HCT116 (cell line): ENCODE data around the gene IPO13. TPM values are rescaled to one million over a fixed set of nuclear protein-coding genes. Genes with fewer than 3 reads are reported as not detected.

Experiments
- ATAC-seq: fragments of 200-7000 bp; cut with Tn5 transposase; 2 replicates; pipeline ENCODE4 v1.9.1; 2020; ENCODE audit warnings: mild to moderate bottlenecking, moderate library complexity
- BruUV-seq: library from RNA; stranded (reverse); fragments of 400-500 nt; replicated peaks from 2 replicates; lab custom pipeline; 2021; lab: Mats Ljungman, UMichigan
- CTCF ChIA-PET: fragments of 300-600 bp; sonication (Branson Sonifier 250); formaldehyde crosslinking; loops from one replicate; lab custom pipeline; 2021; ENCODE audit warnings: antibody characterized with exemption; lab: Charles Lee
- POLR2A ChIA-PET: fragments of 300-600, 350-600 bp; sonication (Branson Sonifier 250); formaldehyde crosslinking; loops from one replicate; lab custom pipeline; 2021; ENCODE audit warnings: antibody characterized with exemption; lab: Charles Lee
- RAD21 ChIA-PET, 2 experiments: fragments of 300-600 bp; sonication (Branson Sonifier 250); formaldehyde crosslinking; loops; one replicate each; lab custom pipeline; 2023; ENCODE audit warnings: low total read pairs in 2 of 2; ENCODE audit not compliant: uncharacterized antibody in 2 of 2, unreplicated experiment in 2 of 2, low non-redundant PET in 1 of 2; lab: Charles Lee
- DNase-seq: peaks from one replicate; pipeline ENCODE4 v3.0.0-alpha.2; 2010; ENCODE audit warnings: low read depth, low spot score
- H2AFZ ChIP-seq: fragments of 200-600 bp; shearing (Covaris generic), sonication (generic); 2 replicates; pipeline ENCODE4 v1.6.1; 2017; ENCODE audit warnings: low read depth, mixed run types, mixed read lengths, antibody characterized with exemption, low read length; ENCODE audit not compliant: poor library complexity, severe bottlenecking
- H3K27ac ChIP-seq: 2 replicates; pipeline ENCODE4 v1.5.1; 2012; ENCODE audit warnings: low read depth, low read length
- H3K27me3 ChIP-seq: fragments of 200-600 bp; sonication (generic); 2 replicates; pipeline ENCODE4 v1.6.1; 2016; ENCODE audit warnings: mixed run types, low read length, mixed read lengths; ENCODE audit not compliant: insufficient read depth
- H3K36me3 ChIP-seq, 2 experiments: fragments of 200-500 bp in 1 of 2; fragments of 200-600 bp in 1 of 2; sonication (Bioruptor generic) in 1 of 2; sonication (generic) in 1 of 2; 2 replicates each; pipeline versions ENCODE4 v1.5.1 to v1.6.1; 2014 to 2016; ENCODE audit warnings: low read length in 2 of 2, inconsistent platforms in 1 of 2, mixed read lengths in 1 of 2, mixed run types in 1 of 2; ENCODE audit not compliant: insufficient read depth in 2 of 2, control insufficient read depth in 1 of 2
- H3K4me1 ChIP-seq, 2 experiments: fragments of 200-600 bp in 1 of 2; sonication (generic) in 1 of 2; 2 replicates each; pipeline versions ENCODE4 v1.5.1 to v1.6.1; 2012 to 2017; ENCODE audit warnings: low read length in 2 of 2, inconsistent platforms in 1 of 2, mild to moderate bottlenecking in 1 of 2, mixed read lengths in 1 of 2, mixed run types in 1 of 2, moderate library complexity in 1 of 2; ENCODE audit not compliant: insufficient read depth in 2 of 2, control insufficient read depth in 1 of 2
- H3K4me2 ChIP-seq: fragments of 200-600 bp; sonication (generic); 2 replicates; pipeline ENCODE4 v1.6.1; 2017; ENCODE audit warnings: mixed run types, low read length, mixed read lengths
- H3K4me3 ChIP-seq, 2 experiments: fragments of 200-600 bp in 1 of 2; sonication (generic) in 1 of 2; replicated peaks in 1 of 2; 2 replicates each; pipeline ENCODE4 v1.5.1; 2011 to 2016; ENCODE audit warnings: low read length in 2 of 2, control low read depth in 1 of 2, low read depth in 1 of 2, mild to moderate bottlenecking in 1 of 2, mixed read lengths in 1 of 2, mixed run types in 1 of 2
- H3K79me2 ChIP-seq: fragments of 200-600 bp; sonication (generic); 2 replicates; pipeline ENCODE4 v1.6.1; 2017; ENCODE audit warnings: mild to moderate bottlenecking, mixed run types, low read length, moderate library complexity, mixed read lengths; ENCODE audit not compliant: insufficient read depth
- H3K9ac ChIP-seq: fragments of 200-600 bp; sonication (generic); 2 replicates; pipeline ENCODE4 v1.6.1; 2016; ENCODE audit warnings: low read length, mixed read lengths
- H3K9me2 ChIP-seq: fragments of 200-600 bp; sonication (generic), shearing (Covaris generic); 2 replicates; pipeline ENCODE4 v1.6.1; 2017; ENCODE audit warnings: mixed run types, mild to moderate bottlenecking, moderate library complexity; ENCODE audit not compliant: insufficient read depth
- H3K9me3 ChIP-seq, 2 experiments: fragments of 200-500 bp in 1 of 2; fragments of 200-600 bp in 1 of 2; sonication (Bioruptor generic) in 1 of 2; sonication (generic) in 1 of 2; 2 replicates each; pipeline ENCODE4 v1.6.1; 2014 to 2017; ENCODE audit warnings: low read length in 2 of 2, mixed read lengths in 2 of 2, inconsistent platforms in 1 of 2, low read depth in 1 of 2, mild to moderate bottlenecking in 1 of 2, mixed run types in 1 of 2, moderate library complexity in 1 of 2; ENCODE audit not compliant: control insufficient read depth in 1 of 2, insufficient read depth in 1 of 2
- H4K20me1 ChIP-seq: fragments of 200-600 bp; sonication (generic), shearing (Covaris generic); 2 replicates; pipeline ENCODE4 v1.6.1; 2017; ENCODE audit warnings: mixed run types, mild to moderate bottlenecking, moderate library complexity; ENCODE audit not compliant: insufficient read depth
- CBX3 ChIP-seq: IDR thresholded peaks from 2 replicates; pipeline ENCODE4 v1.6.1; 2012; ENCODE audit warnings: low read depth
- CEBPB ChIP-seq: IDR thresholded peaks from 2 replicates; pipeline ENCODE4 v1.6.1; 2012; ENCODE audit warnings: low read depth
- EGR1 ChIP-seq: IDR thresholded peaks from 2 replicates; pipeline ENCODE4 v1.6.1; 2012; ENCODE audit warnings: low read depth
- ELF1 ChIP-seq: IDR thresholded peaks from 2 replicates; pipeline ENCODE4 v1.6.1; 2012; ENCODE audit warnings: low read depth, borderline replicate concordance
- EZH2 ChIP-seq: fragments of 200-600 bp; sonication (generic); IDR thresholded peaks from 2 replicates; pipeline ENCODE4 v1.6.1; 2017; ENCODE audit warnings: antibody characterized with exemption, mixed run types
- EZH2phosphoT487 ChIP-seq: fragments of 200-600 bp; IDR thresholded peaks from 2 replicates; pipeline ENCODE4 v1.6.1; 2018; ENCODE audit warnings: antibody characterized with exemption, borderline replicate concordance
- FOSL1 ChIP-seq: IDR thresholded peaks from 2 replicates; pipeline ENCODE4 v1.6.1; 2012; ENCODE audit warnings: low read depth
- POLR2A ChIP-seq: IDR thresholded peaks from 2 replicates; pipeline ENCODE4 v1.7.0; 2011; ENCODE audit warnings: borderline replicate concordance; ENCODE audit not compliant: insufficient read depth, insufficient read length; ENCODE audit errors: extremely low read depth
- POLR2AphosphoS5 ChIP-seq: IDR thresholded peaks from 2 replicates; pipeline ENCODE4 v1.6.1; 2011; ENCODE audit warnings: mild to moderate bottlenecking, low read depth, low read length, moderate library complexity
- RAD21 ChIP-seq: IDR thresholded peaks from 2 replicates; pipeline ENCODE4 v1.6.1; 2012; ENCODE audit warnings: low read depth, mild to moderate bottlenecking
- SIN3A ChIP-seq: IDR thresholded peaks from 2 replicates; pipeline ENCODE4 v1.6.1; 2012; ENCODE audit warnings: low read depth
- SP1 ChIP-seq: IDR thresholded peaks from 2 replicates; pipeline ENCODE4 v1.6.1; 2012; ENCODE audit warnings: low read depth
- SRF ChIP-seq: IDR thresholded peaks from 2 replicates; pipeline ENCODE4 v1.6.1; 2012; ENCODE audit warnings: low read depth
- TCF7L2 ChIP-seq: IDR thresholded peaks from 2 replicates; pipeline ENCODE4 v1.7.0; 2011; ENCODE audit warnings: borderline replicate concordance, inconsistent platforms; ENCODE audit not compliant: insufficient read depth, insufficient read length; ENCODE audit errors: extremely low read depth
- YY1 ChIP-seq: IDR thresholded peaks from 2 replicates; pipeline ENCODE4 v1.6.1; 2011; ENCODE audit warnings: low read length, low read depth, moderate library complexity, mild to moderate bottlenecking; ENCODE audit not compliant: insufficient replicate concordance; ENCODE audit errors: extremely low read depth
- ZFX ChIP-seq: fragments of 450-650 bp; IDR thresholded peaks from 2 replicates; pipeline ENCODE4 v1.6.1; 2017
- intact Hi-C: fragments of 100-400 bp; cut with micrococcal nuclease; formaldehyde crosslinking; loops from 2 replicates; pipeline ENCODE4 v1.10.0; 2022
- total RNA-seq: library from RNA; stranded (reverse); gene quantifications from one replicate; pipeline ENCODE4 v1.2.1, GENCODE V29; 2021; ENCODE audit not compliant: unreplicated experiment
- TF ChIP-seq, protein P1 (sequence below), 3 experiments: fragments of 200-600 bp in 1 of 3; sonication (generic) in 1 of 3; IDR thresholded peaks in 2 of 3; conservative IDR thresholded peaks in 1 of 3; 2 replicates each; pipeline ENCODE4 v1.5.1; 2012 to 2017; ENCODE audit warnings: low read depth in 2 of 3, low read length in 2 of 3, antibody characterized with exemption in 1 of 3, borderline replicate concordance in 1 of 3, control low read depth in 1 of 3, mild to moderate bottlenecking in 1 of 3, mixed read lengths in 1 of 3, mixed run types in 1 of 3, moderate library complexity in 1 of 3; ENCODE audit not compliant: insufficient read depth in 1 of 3
- TF ChIP-seq, protein P2 (sequence below): IDR thresholded peaks from 2 replicates; pipeline ENCODE4 v1.6.1; 2012; ENCODE audit warnings: low read depth

IPO13 gene
- total RNA-seq, 1 experiment from 2014 or later: 18.7 TPM

DNA sequence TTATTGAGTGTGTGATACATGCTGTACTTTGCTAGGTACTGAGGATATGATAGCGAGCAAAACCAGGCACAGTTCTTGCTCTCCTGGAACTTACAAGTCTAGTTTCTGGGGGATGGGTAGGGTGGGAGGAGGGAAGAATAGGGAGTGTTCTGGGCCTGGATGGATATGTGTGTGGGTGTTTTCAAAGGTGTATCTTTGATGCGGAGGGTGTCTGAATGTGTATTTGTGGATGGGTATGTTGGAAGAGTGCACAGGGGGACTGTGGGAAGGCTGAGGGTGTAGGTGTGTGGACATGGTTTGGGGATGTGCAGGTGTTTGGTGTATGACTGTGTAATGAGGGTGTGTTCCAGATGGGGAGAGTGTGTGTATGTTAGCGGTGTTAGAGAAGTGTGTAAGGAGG is 18.6 kb downstream of the IPO13 start:
- DNase-seq (no peak), ATAC-seq (no peak)
- CTCF ChIA-PET: no interaction called here
- intact Hi-C loops: no loop called here
- BruUV-seq: no TSS peak
- H3K9ac ChIP-seq: no peak overlapping the region
- POLR2A ChIA-PET: no interaction called here
- H3K9me3 ChIP-seq: no peaks in the 10 kb centered on the region
- H3K4me2 ChIP-seq: no peak overlapping the region
- TF ChIP-seq SP1: no peak
- no peak for TF ChIP-seq ELF1
- TF ChIP-seq, protein P1, sequence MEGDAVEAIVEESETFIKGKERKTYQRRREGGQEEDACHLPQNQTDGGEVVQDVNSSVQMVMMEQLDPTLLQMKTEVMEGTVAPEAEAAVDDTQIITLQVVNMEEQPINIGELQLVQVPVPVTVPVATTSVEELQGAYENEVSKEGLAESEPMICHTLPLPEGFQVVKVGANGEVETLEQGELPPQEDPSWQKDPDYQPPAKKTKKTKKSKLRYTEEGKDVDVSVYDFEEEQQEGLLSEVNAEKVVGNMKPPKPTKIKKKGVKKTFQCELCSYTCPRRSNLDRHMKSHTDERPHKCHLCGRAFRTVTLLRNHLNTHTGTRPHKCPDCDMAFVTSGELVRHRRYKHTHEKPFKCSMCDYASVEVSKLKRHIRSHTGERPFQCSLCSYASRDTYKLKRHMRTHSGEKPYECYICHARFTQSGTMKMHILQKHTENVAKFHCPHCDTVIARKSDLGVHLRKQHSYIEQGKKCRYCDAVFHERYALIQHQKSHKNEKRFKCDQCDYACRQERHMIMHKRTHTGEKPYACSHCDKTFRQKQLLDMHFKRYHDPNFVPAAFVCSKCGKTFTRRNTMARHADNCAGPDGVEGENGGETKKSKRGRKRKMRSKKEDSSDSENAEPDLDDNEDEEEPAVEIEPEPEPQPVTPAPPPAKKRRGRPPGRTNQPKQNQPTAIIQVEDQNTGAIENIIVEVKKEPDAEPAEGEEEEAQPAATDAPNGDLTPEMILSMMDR (IDR thresholded peaks at IDR 0.05 in 2 of 3, conservative IDR thresholded peaks at IDR 0.05 in 1 of 3; ENCODE audit: borderline replicate concordance in 1 of 3, insufficient read depth in 1 of 3, low read depth in 2 of 3, low read length in 2 of 3): no peak
- TF ChIP-seq FOSL1: no peak
- no peak for TF ChIP-seq POLR2A
- no peak for TF ChIP-seq EGR1
- TF ChIP-seq CBX3: no peak
- TF ChIP-seq SRF: no peak
- TF ChIP-seq, protein P2, sequence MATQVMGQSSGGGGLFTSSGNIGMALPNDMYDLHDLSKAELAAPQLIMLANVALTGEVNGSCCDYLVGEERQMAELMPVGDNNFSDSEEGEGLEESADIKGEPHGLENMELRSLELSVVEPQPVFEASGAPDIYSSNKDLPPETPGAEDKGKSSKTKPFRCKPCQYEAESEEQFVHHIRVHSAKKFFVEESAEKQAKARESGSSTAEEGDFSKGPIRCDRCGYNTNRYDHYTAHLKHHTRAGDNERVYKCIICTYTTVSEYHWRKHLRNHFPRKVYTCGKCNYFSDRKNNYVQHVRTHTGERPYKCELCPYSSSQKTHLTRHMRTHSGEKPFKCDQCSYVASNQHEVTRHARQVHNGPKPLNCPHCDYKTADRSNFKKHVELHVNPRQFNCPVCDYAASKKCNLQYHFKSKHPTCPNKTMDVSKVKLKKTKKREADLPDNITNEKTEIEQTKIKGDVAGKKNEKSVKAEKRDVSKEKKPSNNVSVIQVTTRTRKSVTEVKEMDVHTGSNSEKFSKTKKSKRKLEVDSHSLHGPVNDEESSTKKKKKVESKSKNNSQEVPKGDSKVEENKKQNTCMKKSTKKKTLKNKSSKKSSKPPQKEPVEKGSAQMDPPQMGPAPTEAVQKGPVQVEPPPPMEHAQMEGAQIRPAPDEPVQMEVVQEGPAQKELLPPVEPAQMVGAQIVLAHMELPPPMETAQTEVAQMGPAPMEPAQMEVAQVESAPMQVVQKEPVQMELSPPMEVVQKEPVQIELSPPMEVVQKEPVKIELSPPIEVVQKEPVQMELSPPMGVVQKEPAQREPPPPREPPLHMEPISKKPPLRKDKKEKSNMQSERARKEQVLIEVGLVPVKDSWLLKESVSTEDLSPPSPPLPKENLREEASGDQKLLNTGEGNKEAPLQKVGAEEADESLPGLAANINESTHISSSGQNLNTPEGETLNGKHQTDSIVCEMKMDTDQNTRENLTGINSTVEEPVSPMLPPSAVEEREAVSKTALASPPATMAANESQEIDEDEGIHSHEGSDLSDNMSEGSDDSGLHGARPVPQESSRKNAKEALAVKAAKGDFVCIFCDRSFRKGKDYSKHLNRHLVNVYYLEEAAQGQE: no peak
- TF ChIP-seq YY1: no peak
- no peak for TF ChIP-seq RAD21
- no peak for TF ChIP-seq CEBPB
- TF ChIP-seq EZH2: no peak
- TF ChIP-seq SIN3A: no peak
- no peak for TF ChIP-seq TCF7L2
- no peak for TF ChIP-seq EZH2phosphoT487
- no peak for TF ChIP-seq ZFX
- TF ChIP-seq POLR2AphosphoS5: no peak
- RAD21 ChIA-PET: no interaction called here
- peaks cover 0 to 4% of the 10 kb centered on the region in 2 experiments; a peak in 1 of 4 replicates for H3K4me1 ChIP-seq
- no peaks in the 10 kb centered on the region for H3K9me2 ChIP-seq
- no peak overlapping the region for H3K27ac ChIP-seq
- H4K20me1 ChIP-seq: no peaks in the 10 kb centered on the region
- H3K4me3 ChIP-seq: no peak overlapping the region
- no peaks in the 10 kb centered on the region for H3K27me3 ChIP-seq
- peaks cover 5% of the 10 kb centered on the region for H3K79me2 ChIP-seq
- no peak overlapping the region for H2AFZ ChIP-seq
- no peaks in the 10 kb centered on the region; a peak in 2 of 4 replicates for H3K36me3 ChIP-seq
